Inflammatory macrophage (primary cell): ENCODE data around the gene SPAG16.

ENCODE experiments used
- DNase-seq, 2 donors: peaks; one replicate each; pipeline ENCODE4 v3.0.0-alpha.2; 2020 to 2022

The SPAG16 gene

DNA sequence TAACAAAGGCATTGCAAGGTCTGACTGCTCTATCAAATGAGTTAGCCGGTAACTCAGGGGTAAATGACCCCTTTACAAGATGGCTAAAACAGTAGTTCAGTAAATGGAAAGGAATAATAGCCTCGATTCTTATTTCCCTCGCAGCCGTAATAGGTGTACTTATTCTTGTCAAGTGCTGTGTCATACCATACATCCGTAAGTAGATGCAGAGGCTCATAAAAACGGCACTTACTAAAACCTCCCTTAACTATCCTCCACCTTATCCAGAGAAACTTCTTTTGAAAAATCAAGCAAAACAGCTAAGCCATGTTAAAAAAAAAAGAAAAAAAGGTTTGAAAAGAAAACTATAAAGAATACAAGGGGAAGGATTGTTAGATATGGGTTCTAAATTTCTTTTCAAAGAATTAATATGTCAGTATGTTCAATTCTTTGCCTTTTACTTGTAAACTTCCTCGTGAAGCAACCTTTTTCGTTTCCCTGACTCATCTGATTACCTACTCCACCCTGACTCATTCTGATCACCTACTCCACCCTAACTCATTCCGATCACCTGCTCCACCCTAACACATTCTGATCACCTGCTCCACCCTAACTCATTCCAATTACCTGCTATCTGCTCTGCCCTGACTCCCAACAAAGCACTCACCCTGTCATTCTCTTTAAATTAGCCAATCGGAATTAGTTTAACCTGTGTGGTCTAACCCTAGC lies 127.5 kb downstream of the SPAG16 start:
- DNase-seq: no peak

DNA sequence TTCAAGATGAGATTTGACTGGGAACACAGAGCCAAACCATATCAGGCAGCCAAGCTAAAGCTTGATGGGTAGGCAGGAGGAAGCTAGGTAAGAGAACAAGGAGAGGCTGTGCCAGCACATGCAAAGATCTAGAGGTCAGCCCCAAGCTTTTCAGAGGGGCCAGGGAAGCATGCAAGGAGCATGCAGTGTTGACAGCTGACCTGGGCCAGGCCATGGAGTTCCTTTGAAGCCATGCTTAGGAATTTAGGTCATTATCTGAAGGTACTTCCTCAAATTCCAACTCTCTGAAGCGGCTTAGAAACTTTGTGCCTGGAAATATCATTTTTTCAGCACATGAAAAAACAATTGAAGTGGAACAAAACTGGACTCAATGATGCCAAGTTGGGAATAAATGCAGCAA lies 130.8 kb downstream of the SPAG16 start:
- DNase-seq: no peak

DNA sequence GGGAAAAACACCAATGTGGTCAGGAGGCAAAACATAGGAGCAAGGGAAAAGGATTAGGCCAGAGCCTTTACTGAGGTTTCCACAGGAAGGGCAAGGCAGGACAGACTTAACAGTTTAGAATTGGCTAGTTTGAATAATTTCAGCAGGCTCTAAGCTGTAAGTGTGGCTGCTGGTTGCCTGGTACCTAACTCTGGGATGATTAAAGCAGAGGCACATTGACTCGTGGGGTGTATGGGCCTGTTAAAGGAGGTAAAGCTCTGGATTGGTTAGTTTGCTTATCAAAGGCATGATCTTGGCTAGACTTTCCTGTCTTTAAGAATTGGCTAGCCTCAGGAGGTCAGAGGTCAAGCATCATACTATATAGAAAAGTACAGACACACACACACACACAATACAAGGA lies 132.6 kb downstream of the SPAG16 start:
- no peak for DNase-seq

DNA sequence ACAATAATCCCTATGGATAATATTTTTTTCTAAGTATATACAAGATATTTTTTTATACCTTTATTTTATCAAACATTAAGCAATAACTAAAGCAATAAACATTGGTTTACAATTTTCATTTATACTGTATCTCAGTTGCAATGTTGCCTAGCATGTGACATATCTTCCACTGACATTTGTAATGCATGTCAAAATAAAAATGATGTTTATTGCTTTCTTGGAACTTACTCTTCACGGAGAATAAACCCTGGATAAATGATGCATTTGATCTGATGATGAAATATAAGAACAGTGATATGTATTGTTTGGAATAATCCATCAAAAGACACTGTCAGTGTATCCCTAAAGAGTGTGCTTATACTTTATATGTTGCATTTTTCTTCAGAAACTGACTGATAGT lies 135.7 kb downstream of the SPAG16 start:
- no peak for DNase-seq

DNA sequence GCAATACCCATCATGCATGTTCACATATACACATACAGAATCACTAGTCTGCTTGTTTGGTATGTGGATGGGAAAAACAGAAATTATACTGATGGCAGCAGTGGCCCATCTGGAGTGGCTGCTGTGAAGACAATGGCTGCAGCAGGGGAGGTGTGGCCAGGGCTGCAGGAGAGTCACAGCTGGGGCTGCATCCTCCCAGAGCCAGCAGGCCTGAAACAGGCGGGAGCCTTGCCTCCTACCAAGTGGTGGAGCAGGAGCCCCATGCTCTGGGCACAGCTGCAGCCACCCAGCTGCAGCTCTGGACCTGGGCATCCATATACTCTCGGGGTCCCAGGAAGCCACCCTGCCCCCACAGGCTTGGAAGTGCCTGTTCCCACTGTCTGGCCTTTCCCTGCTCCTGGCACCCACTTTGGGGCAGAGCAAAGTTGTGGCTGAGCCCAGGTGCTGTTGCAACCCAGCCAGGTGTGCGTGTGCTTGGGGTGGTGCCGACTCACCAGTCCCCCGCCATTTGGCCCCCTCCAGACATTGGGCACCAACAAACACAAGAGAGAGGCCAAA lies 136.6 kb downstream of the SPAG16 start:
- DNase-seq: no peak

DNA sequence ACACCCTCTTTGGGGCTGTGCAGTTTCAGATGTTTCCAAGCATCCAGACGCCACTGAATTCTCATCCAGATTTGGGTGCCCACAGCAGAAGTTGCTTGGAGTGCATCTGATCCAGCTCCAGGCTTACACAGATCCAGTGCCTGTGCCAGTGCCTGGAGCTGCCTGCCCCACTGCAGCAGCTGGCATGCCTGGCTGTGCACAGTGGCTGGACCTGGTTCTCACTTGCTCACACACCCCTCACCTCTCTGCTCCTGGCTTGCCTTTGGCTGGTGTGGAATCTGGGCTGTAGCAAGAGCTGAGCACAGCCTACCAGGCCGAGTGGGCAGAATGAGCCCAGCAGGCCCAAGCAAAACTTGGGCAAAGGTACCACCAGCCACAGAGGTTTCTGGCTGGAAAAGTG lies 137.9 kb downstream of the SPAG16 start:
- no peak for DNase-seq

DNA sequence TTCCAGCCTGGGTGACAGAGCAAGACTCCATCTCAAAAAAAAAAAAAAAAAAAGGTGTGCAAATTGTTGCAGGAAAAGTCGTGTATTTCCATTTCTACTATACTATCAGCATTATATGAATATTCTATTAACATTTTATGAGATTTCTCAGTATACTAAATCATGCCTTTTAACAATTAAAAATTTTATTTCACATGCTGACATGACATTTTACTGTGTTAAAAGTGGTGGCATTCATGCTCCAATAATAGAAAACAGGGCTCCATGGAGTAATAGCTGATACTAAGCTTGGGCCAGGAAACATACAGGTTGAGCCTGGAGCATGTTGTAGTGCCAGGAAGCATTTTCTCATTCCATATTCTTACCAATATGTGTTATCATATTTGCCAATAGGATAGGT lies 141.4 kb downstream of the SPAG16 start:
- no peak for DNase-seq

DNA sequence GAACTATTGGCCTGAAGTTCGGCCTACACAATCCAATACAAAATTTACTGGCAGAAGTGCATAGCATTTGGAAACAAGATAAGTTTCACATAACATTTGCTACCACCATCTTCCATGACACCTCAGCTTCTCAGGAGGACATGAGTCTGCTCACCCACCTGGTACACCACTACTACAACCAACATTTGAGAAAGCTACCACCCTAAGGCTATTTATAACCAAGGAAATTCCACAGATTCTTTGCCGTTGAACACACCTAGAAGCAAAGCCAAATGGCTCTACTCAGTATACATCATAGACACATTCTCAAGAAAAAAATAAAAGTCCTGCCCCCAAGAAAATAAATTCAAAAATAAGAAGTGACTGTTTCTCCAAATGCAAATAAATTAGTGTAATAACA lies 145.3 kb downstream of the SPAG16 start:
- DNase-seq: no peak

DNA sequence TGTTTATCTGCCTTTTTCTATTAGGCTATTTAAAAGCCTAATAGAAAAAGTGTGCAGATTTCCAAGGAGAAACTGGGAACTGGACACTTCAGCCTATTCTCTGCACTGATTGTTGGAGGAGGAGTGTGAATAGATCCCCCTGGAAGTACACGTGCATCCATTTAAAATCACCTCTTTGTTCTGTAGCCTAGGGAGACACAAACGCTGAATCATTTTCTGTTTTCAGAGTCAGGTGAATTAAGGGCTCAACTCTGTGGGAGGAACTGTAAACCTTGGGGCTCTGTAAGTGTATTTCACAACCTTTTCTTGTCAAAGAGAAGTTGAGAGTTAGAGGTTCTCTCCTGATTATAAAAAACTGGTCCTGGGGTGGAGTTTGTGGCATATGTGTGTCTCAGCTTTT lies 159.7 kb downstream of the SPAG16 start:
- no peak for DNase-seq

DNA sequence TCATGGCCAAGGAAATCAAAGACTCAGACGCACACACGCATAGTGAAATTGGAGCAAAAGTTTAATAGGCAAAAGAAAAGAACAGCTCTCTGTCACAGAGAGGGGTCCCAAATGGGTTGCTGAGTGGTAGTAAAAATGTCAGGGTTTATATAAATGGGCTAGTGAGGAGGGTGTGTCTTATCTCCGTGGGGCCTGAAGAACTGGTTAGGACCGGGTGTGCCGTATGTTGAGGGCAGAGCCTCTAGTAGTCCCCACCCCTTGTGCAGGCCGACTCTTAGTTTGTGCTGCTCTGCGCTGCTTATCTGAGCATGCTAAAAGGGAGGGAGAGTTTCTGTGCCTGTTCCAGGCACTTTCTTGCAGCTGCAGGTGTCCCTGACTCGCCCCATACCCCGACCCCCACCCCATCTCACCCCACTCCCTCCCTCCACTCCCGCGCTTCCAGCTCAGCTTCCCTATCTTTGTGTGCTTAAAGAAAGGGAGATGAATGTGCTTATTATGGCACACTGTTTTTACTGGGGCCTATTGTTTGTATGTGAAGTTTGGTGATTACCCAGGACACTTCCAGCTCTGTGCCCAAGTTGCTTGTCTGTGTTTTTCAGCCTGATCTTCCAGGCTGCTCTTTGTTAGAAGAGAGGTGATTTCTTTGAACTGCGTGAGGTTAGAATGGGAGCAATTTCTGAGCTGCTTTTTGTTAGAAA lies 167.4 kb downstream of the SPAG16 start:
- DNase-seq: no peak

DNA sequence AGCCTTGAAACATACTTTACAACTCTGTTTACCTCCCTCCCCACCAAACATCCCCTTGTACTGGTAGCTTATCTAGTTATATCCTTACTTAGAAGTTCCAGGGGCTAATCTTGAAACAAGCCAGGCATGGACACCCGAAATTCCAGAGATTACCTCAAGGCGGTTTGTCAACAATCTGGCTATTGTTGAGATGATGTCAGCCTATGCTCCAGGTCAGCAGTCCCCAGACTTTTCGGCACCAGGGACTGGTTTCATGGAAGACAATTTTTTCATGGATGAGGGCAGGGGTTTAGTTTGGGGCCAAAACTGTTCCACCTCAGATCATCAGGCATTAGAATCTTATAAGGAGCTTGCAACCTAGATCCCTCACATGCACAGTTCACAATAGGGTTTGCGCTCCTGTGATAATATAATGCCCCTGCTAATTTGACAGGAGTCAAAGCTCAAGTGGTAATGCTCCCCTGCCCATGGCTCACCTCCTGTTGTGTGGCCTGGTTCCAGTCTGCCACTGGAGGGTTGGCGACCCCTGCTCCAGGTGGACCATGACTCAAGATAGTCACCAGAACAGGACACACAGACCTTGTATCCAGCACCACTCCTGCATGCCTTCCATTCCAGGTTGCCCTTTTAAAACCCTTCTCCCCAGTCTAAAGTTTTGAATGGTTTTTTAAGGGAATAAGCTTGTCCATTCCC lies 171.2 kb downstream of the SPAG16 start:
- no peak for DNase-seq

DNA sequence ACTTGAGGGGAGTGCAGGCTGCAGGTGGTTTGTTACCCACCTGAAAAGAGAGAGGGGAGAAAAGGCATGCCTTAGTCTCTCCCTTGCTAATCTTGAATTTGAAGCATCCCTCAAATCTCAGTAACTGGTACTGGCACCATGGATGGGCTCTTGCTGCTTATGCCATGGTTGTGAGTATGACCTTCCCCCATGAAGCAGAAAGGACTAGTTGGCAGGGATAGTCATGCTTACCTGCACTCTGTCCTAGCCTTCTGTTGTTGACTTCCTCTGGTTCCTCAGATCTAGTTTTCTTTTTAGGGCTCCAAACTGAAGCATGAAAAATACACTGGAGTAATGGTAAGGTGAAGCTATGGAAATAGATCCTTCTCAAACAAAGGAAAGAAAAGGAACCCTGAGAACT lies 191.2 kb downstream of the SPAG16 start:
- no peak for DNase-seq

DNA sequence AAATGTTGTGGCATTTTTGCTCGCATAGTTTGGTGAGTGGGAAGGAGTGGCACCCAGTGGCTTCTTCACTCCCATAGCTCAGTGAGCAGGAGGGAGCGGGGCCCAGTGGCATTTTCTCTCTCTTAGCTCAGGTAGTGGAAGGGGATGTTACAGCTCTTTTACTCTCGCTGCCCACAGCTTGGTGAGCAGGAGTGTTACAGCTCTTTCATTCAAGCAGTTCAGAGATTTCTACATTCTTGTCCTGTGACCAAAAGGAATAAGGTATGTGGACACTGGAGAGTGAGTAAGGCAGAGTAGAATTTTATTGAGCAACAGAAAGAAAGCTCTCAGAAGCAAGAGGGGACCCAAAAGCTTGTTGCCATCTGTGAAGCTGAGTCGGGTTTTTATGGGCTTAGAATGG lies 192.4 kb downstream of the SPAG16 start:
- DNase-seq: no peak

DNA sequence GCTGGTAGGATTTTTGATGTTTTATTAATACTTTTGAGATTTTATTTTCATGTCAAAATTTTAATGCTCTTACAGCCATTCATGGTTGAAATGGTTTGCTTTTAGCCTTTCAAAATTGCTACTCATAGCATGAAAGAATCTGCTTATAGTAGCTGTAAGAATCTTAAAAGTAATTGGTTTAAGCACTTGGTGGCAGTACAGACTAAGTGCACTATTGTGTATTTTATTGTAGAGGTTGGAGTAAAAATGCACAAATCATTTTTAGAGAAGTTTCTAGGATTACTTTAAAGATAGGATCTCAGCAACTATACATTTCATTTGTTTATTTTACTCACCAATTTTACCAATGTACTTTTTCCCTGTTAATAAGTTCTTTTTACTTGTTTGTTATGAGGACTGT lies 205.8 kb downstream of the SPAG16 start:
- DNase-seq: no peak

DNA sequence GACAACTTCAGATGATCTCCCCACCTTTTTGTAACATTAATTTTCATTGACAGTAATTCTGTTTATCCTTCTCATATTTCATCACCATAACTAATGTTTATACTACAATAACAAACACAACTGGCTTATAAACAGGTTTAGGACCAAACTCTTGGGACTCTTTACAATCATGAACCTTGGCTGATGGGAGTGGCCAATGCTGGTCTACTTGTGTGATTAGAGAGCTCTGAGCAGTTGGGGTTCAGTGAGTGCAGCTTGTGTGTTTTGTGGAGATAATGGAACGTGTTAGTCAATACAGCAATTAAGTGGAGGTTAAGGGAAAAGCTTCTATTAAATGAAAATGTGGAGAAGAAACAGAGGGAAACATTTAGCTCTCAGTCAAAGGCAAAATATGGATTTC lies 207.1 kb downstream of the SPAG16 start:
- no peak for DNase-seq

DNA sequence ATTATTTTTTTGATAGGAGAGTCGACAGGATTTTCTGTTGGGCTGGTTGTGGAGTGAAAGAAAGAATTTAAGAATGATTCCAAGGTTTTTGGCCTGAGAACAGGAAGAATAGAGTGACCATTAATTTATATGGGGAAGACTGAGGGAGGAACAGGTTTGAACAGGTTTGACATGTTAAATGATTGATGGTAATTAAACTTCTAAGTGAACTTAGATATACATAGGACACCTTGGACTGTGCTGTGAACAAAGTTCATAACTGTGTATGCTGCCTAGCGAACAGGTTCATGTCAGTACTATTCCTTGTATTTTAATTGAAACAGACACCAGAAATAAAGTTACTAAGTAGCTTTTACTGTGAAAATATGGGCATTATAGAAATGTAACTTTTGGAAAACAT lies 212.0 kb downstream of the SPAG16 start:
- DNase-seq: no peak

DNA sequence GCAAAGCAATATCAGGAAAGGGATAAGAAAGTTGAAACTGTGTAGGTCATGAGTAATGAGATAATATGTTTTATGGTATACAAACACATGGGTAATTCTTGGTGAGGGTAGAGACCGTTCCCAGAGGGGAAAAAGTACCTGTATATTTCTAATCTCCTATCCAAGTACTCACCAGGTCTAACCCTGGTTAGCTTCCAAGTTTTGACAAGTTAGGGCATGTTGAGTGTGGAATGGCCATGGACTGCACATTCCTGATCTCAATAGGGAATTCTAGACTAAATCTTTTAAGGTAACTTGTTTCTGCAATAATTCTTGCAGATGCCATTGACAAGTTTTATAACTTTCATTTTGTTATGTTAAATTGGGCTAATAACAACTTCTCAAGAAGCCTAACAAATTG lies 216.6 kb downstream of the SPAG16 start:
- DNase-seq: no peak

DNA sequence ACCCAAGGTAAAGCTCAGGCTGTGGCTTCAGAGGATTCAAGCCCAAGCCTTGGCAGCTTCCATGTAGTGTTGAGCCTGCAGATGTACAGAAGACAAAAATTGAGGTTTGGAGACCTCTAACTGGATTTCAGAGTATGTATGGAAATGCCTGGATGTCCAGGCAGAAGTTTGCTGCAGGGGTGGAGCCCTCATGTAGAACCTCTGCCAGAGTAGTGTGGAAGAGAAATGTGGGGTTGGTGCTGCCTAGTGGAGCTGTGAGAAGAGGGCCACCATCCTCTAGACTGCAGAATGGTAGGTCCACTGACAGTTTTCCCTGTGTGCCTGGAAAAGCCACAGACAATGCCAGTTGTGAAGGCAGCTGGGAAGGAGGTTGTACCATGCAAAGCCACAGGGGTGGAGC lies 239.9 kb downstream of the SPAG16 start:
- no peak for DNase-seq

DNA sequence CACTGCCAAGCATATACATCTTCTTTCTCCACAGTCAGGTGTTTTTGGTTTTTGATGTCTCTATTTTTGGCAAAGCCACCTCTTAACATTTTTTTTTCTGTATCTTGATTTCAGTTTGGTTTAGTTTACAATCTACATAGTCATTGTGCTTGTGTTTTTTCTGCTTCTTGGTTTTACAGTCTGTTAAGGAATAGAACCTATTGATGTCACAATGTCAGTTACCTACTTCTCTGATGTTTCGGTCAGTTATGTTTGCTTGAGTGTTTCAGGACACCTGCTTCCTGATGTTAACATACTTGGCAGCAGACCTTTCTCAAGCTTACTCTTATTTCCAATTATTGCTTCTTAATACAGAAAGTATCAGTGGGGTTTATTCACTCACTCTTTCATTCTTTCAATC lies 253.3 kb downstream of the SPAG16 start:
- DNase-seq: no peak

DNA sequence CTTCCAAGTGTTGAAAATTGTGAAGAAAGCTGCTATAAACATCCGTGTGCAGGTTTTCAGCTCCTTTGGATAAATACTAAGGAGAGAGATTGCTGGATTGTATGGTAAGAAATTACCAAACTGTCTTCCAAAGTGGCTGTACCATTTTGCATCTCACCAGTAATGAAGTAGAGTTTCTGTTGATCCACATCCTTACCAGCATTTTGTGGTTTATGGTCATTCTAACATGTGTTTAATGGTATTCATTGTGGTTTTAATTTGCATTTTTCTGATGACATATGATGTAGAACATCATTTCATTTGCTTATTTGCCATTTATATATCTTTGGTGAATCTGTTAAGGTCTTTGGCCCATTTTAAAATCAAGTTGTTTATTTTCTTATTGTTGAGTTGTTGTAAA lies 260.7 kb downstream of the SPAG16 start:
- DNase-seq: no peak

DNA sequence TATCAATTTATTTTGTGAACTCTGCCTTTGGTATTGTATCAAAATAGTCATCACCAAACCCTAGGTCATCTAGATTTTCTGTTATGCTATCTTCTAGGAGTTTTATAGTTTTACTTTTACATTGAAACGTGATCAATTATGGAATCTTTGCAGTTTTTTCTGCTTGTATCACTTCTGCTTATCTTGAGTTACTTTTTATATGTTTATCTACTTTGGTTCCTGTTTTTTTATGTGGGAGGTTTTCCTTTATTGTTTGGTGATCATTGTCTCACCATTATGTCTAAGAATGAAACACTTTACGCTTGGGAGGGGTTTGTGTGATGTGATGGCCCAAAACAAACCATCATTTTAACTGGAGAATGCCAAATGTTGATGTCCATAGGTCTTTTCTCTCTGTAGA lies 261.2 kb downstream of the SPAG16 start:
- peak in 1 of 2 donors; percentile 13 for DNase-seq

DNA sequence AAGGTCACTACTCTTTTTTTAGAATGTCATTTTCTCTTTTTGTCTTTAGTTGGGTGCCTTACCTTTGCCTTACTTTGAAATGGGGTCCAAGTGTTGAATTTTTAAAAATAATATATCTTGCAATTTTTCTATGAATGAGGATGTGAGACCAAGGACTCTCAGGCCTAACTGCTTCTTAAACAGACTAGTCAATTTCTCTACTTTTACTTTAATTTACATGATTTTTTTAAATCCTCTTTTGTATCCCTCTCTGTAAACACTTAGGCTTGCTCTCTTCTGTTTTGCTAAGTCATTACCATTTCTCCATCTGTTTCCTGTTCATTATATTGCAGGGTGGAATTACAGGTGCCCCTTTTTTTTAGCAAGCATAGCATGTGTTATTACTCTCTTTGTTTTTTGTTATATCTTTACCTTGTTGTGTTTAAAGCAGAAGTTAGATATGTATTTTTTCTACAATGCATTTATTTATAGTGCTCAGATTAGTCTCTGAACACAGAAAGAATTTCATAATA lies 261.8 kb downstream of the SPAG16 start:
- no peak for DNase-seq

DNA sequence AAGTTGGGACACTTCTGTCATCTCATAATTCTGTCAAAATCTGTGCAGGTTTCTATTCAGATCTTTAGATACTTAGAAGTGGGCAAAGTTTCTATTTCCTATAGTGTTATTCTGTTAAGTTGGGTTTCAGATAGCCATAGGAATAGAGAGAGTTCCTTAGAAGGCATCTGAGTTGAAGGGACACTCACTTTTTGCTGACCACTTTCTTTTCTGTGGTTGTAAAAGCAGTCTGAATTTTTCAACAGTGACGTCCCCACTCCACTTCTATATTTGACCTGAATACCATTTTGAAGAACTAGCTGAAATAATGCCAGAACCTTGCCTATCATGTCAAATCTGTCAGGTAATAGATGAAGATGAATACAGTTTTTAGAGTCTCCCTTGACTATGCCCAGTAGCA lies 267.3 kb downstream of the SPAG16 start:
- DNase-seq: no peak

DNA sequence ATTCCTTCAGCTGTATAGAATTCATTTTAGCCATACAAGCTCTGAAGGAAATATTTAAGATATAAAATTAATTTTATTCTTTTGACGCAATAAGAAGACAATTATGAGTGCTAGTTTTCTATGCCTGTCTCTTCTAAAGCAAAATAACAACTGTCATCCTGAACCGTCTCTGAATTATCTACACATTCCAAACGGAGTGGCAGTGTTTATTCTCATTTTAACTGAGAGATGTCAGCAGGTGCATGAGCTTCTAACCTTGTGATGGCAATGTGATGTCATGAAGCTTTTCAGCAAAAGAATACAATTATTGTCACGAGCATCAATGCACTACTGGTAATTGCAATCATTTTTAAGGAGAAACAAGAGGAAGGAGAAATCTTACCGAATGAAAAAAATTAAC lies 274.8 kb downstream of the SPAG16 start:
- no peak for DNase-seq
